Natural killer cell (primary cell): ENCODE measurements around the gene DIP2C. TPM values are rescaled to one million over a fixed set of nuclear protein-coding genes. Genes with fewer than 3 reads are reported as not detected.
"Not testable (repeated sequence)": the region's sequence is repeated elsewhere in the genome, so short reads cannot be mapped to it uniquely, and the experiment has no call there.

Experiments used
- ATAC-seq, 3 donors: fragments of 150-1000 bp in 2 of 3; fragments of 200-7000 bp in 1 of 3; cut with Tn5 transposase; 1 replicate in 1 of 3; 2 replicates in 2 of 3; pipeline ENCODE4 v1.10.0; 2021; ENCODE audit warnings: mild to moderate bottlenecking in 2 of 3, moderate library complexity in 2 of 3
- DNase-seq, 2 donors: peaks; one replicate each; pipeline versions ENCODE4 v3.0.0 to v3.0.0-alpha.2; 2013 to 2021; ENCODE audit warnings: mixed read lengths in 1 of 2
- H3K27ac ChIP-seq: one replicate; pipeline ENCODE4 v1.5.1; 2013; ENCODE audit warnings: mild to moderate bottlenecking, low read length
- H3K27me3 ChIP-seq: one replicate; pipeline ENCODE4 v1.6.1; 2013; ENCODE audit warnings: low read length; ENCODE audit not compliant: control insufficient read depth, insufficient read depth
- H3K36me3 ChIP-seq: one replicate; pipeline ENCODE4 v1.6.1; 2013; ENCODE audit warnings: low read length; ENCODE audit not compliant: control insufficient read depth, insufficient read depth
- H3K4me1 ChIP-seq: one replicate; pipeline ENCODE4 v1.6.1; 2013; ENCODE audit warnings: low read length; ENCODE audit not compliant: control insufficient read depth, insufficient read depth
- H3K4me3 ChIP-seq: one replicate; pipeline ENCODE4 v1.5.1; 2013; ENCODE audit warnings: low read length
- H3K9me3 ChIP-seq: one replicate; pipeline ENCODE4 v1.6.1; 2013; ENCODE audit warnings: low read length; ENCODE audit not compliant: control insufficient read depth, insufficient read depth
- H3K27ac Mint-ChIP-seq, 2 donors: one replicate each; pipeline ENCODE4 v1.8.0; 2022; ENCODE audit warnings: mild to moderate bottlenecking in 2 of 2, mixed read lengths in 2 of 2, moderate library complexity in 1 of 2
- H3K27me3 Mint-ChIP-seq, 2 donors: one replicate each; pipeline ENCODE4 v1.8.0; 2022; ENCODE audit warnings: low read depth in 2 of 2, mixed read lengths in 2 of 2
- H3K36me3 Mint-ChIP-seq: one replicate; pipeline ENCODE4 v1.8.0; 2022; ENCODE audit warnings: mixed read lengths
- H3K4me1 Mint-ChIP-seq, 2 donors: one replicate each; pipeline ENCODE4 v1.8.0; 2022; ENCODE audit warnings: mixed read lengths in 2 of 2
- H3K4me3 Mint-ChIP-seq: one replicate; pipeline ENCODE4 v1.8.0; 2022; ENCODE audit warnings: mild to moderate bottlenecking, moderate library complexity, mixed read lengths
- H3K9me3 Mint-ChIP-seq, 2 donors: one replicate each; pipeline ENCODE4 v1.8.0; 2022; ENCODE audit warnings: mixed read lengths in 2 of 2
- WGBS: methylation state at CpG from one replicate; pipeline ENCODE4 v1.1.7; 2013; ENCODE audit warnings: missing lambda C conversion rate; ENCODE audit not compliant: insufficient coverage; 5-methylcytosine and 5-hydroxymethylcytosine counted together
- intact Hi-C: fragments of 100-400 bp; cut with micrococcal nuclease; formaldehyde crosslinking; loops from one replicate; pipeline ENCODE4 v1.14.2; 2022
- total RNA-seq, 4 donors: library from RNA; stranded (reverse); fragments of 120-200 nt in 1 of 4; gene quantifications; one replicate each; pipeline versions ENCODE4 v1.2.3 to v1.2.4, GENCODE V29; 2013 to 2022
- TF ChIP-seq, protein P1 (sequence below): fragments of 200-600 bp; IDR thresholded peaks from one replicate; pipeline ENCODE4 v1.8.0; 2022; ENCODE audit warnings: antibody characterized with exemption

DIP2C gene
- total RNA-seq, 3 donors from 2014 or later (not counting 1 experiment from before 2014, with no cell fraction given) = 1.5 to 5.8 (median 3.8) TPM

DNA sequence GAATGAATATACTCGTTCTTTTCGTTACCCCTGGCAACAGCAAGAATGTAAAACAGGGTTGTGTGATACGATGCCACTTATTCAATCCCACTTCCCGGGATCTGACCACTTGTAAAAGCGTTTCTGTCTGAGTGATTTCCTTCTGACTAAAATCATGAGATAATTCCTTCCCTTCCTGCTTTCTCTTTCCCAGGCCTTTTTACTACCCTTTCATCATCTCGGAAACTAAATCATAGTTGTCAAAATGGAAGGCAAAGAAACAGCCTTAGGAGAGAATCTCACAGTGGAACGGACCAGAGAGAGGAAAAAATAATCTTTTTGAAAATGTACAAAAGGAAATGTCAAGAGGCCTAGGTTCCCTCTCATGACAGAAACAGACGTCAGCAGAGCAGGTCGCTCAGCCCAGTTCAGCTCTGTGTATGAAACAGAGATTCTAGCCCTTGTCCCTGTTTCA lies 29.8 kb downstream of the DIP2C start:
- TF ChIP-seq, protein P1, sequence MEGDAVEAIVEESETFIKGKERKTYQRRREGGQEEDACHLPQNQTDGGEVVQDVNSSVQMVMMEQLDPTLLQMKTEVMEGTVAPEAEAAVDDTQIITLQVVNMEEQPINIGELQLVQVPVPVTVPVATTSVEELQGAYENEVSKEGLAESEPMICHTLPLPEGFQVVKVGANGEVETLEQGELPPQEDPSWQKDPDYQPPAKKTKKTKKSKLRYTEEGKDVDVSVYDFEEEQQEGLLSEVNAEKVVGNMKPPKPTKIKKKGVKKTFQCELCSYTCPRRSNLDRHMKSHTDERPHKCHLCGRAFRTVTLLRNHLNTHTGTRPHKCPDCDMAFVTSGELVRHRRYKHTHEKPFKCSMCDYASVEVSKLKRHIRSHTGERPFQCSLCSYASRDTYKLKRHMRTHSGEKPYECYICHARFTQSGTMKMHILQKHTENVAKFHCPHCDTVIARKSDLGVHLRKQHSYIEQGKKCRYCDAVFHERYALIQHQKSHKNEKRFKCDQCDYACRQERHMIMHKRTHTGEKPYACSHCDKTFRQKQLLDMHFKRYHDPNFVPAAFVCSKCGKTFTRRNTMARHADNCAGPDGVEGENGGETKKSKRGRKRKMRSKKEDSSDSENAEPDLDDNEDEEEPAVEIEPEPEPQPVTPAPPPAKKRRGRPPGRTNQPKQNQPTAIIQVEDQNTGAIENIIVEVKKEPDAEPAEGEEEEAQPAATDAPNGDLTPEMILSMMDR = no peak
- ATAC-seq = no peak
- Histone ChIP-seq H3K9me3 (no peaks in the 10 kb centered on the region), H3K4me1 (peaks cover 9% of the 10 kb centered on the region), H3K27me3 (no peaks in the 10 kb centered on the region), H3K4me3 (no peak overlapping the region), H3K27ac (no peak overlapping the region), H3K36me3 (no peaks in the 10 kb centered on the region)
- Mint-ChIP-seq H3K27ac (peak overlapping the region in 1 of 2 donors; percentile 29), H3K36me3 (no peaks in the 10 kb centered on the region), H3K9me3 (no peaks in the 10 kb centered on the region), H3K27me3 (peaks cover 0 to 11% of the 10 kb centered on the region in 2 donors), H3K4me3 (no peak overlapping the region), H3K4me1 (peaks cover 26 to 29% of the 10 kb centered on the region in 2 donors)
- intact Hi-C loops = no loop called here
- 29% methylated on average over 9 of the region's 9 CpGs for WGBS
- no peak for DNase-seq

DNA sequence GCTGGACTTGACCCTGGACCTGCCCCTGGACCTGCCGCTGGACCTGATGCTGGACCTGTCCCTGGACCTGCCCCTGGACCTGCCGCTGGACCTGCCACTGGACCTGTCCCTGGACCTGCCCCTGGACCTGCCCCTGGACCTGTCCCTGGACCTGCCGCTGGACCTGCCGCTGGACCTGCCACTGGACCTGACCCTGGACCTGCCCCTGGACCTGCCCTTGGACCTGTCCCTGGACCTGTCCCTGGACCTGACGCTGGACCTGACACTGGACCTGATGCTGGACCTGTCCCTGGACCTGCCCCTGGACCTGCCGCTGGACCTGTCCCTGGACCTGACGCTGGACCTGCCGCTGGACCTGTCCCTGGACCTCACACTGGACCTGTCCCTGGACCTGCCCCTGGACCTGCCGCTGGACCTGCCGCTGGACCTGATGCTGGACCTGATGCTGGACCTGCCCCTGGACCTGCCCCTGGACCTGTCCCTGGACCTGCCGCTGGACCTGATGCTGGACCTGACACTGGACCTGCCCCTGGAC lies 31.6 kb downstream of the DIP2C start:
- H3K9me3 Mint-ChIP-seq, H3K27ac Mint-ChIP-seq, H3K4me1 ChIP-seq, intact Hi-C loops, H3K4me3 Mint-ChIP-seq, H3K4me3 ChIP-seq, H3K36me3 Mint-ChIP-seq, H3K27me3 ChIP-seq, H3K9me3 ChIP-seq, DNase-seq, ATAC-seq, H3K27me3 Mint-ChIP-seq, H3K36me3 ChIP-seq, H3K27ac ChIP-seq: not testable (repeated sequence)
- WGBS = 96% methylated on average over 8 of the region's 11 CpGs
- peaks cover 23 to 26% of the 10 kb centered on the region in 2 donors for H3K4me1 Mint-ChIP-seq

DNA sequence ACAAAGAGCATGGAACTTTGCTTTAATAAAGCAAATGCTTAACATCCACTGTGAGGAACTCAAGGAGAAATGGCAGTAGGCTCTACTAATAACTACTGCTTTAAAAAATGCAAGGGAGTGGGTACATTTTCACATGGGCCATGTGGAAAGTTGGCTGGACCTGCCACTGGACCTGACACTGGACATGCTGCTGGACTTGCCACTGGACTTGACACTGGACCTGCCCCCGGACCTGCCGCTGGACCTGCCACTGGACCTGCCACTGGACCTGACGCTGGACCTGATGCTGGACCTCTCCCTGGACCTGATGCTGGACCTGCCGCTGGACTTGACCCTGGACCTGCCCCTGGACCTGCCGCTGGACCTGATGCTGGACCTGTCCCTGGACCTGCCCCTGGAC lies 32.6 kb downstream of the DIP2C start:
- DNase-seq (no peak), ATAC-seq (no peak)
- Histone ChIP-seq H3K4me3 (no peak overlapping the region), H3K36me3 (no peaks in the 10 kb centered on the region), H3K4me1 (no peaks in the 10 kb centered on the region), H3K27ac (no peak overlapping the region), H3K27me3 (no peaks in the 10 kb centered on the region), H3K9me3 (no peaks in the 10 kb centered on the region)
- peaks cover 0 to 11% of the 10 kb centered on the region in 2 donors for H3K27me3 Mint-ChIP-seq
- H3K4me1 Mint-ChIP-seq = peaks cover 13 to 16% of the 10 kb centered on the region in 2 donors
- no peaks in the 10 kb centered on the region for H3K9me3 Mint-ChIP-seq
- H3K36me3 Mint-ChIP-seq = no peaks in the 10 kb centered on the region
- 67% methylated on average over 3 of the region's 5 CpGs for WGBS
- intact Hi-C loops = no loop called here
- TF ChIP-seq, protein P1 = no peak
- no peak overlapping the region for H3K4me3 Mint-ChIP-seq
- no peak overlapping the region for H3K27ac Mint-ChIP-seq

DNA sequence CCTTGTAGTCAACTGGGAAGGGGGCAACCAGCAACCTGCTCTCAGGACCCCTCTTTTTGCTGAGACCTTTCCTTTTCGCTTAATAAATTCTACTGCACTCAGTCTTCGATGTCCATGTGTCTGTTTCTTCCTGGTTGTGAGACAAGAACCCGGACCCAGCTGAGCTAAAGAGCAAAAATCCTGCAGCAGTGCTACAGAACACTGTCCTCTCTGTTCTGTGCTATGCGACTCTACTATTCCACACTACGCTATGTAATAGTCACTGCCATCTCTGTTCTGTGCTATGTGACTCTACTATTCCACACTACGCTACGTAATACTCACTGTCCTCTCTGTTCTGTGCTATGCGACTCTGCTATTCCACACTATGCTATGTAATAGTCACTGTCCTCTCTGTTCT lies 34.3 kb downstream of the DIP2C start:
- H3K4me3 ChIP-seq = no peak overlapping the region
- DNase-seq = no peak
- H3K4me1 ChIP-seq = no peaks in the 10 kb centered on the region
- Mint-ChIP-seq H3K36me3 (no peaks in the 10 kb centered on the region), H3K4me1 (peaks cover 11 to 12% of the 10 kb centered on the region in 2 donors), H3K9me3 (no peaks in the 10 kb centered on the region), H3K27ac (no peak overlapping the region), H3K27me3 (peaks cover 0 to 7% of the 10 kb centered on the region in 2 donors), H3K4me3 (no peak overlapping the region)
- intact Hi-C loops = no loop called here
- TF ChIP-seq, protein P1 = no peak
- no peaks in the 10 kb centered on the region for H3K36me3 ChIP-seq
- no peak for ATAC-seq
- H3K27ac ChIP-seq = no peak overlapping the region
- 92% methylated on average over 8 of the region's 8 CpGs for WGBS
- H3K9me3 ChIP-seq = no peaks in the 10 kb centered on the region
- H3K27me3 ChIP-seq = no peaks in the 10 kb centered on the region
